C4-2B (cell line): ENCODE measurements around the gene MST1.

ENCODE experiments used
- CTCF ChIP-seq: fragments of 450-650 bp; conservative IDR thresholded peaks from 2 replicates; pipeline ENCODE4 v1.5.1; 2017; ENCODE audit warnings: mild to moderate bottlenecking
- ZFX ChIP-seq: fragments of 450-650 bp; IDR thresholded peaks from 2 replicates; pipeline ENCODE4 v1.6.1; 2017

- no peak for TF ChIP-seq CTCF
- no peak for TF ChIP-seq ZFX
These were observed 34.0 kb upstream of the MST1 start for GRCh38 chr3:49723296-49723627.
